OCI-LY3 (cell line): ENCODE measurements around the gene OPCML.

Source experiments
- CTCF ChIP-seq: fragments of 200-600, 300-600 bp; sonication (generic); IDR thresholded peaks from 2 replicates; pipeline ENCODE4 v1.5.1; 2014; ENCODE audit warnings: antibody characterized with exemption, low read length, low read depth
- EZH2phosphoT487 ChIP-seq: fragments of 200-600 bp; shearing (Covaris generic); IDR thresholded peaks from 2 replicates; pipeline ENCODE4 v1.6.1; 2018; ENCODE audit warnings: antibody characterized with exemption, mixed run types, low read depth

- no peak for TF ChIP-seq CTCF
- TF ChIP-seq EZH2phosphoT487, result no peak
These were observed 729.4 kb downstream of the OPCML start for GRCh38 chr11:132802947-132803346.
